Stimulated activated CD4-positive, alpha-beta T cell treated with anti-CD3 and anti-CD28 coated beads, TNF-alpha, amount 100 ng/mL, for 4 hours (primary cell): Measurements from ENCODE around the gene GATA5.

Experiments used
- DNase-seq, 3 experiments: peaks; one replicate each; pipeline ENCODE4 v3.0.0-alpha.2; 2020; ENCODE audit warnings: low read depth in 3 of 3

The GATA5 gene

DNA sequence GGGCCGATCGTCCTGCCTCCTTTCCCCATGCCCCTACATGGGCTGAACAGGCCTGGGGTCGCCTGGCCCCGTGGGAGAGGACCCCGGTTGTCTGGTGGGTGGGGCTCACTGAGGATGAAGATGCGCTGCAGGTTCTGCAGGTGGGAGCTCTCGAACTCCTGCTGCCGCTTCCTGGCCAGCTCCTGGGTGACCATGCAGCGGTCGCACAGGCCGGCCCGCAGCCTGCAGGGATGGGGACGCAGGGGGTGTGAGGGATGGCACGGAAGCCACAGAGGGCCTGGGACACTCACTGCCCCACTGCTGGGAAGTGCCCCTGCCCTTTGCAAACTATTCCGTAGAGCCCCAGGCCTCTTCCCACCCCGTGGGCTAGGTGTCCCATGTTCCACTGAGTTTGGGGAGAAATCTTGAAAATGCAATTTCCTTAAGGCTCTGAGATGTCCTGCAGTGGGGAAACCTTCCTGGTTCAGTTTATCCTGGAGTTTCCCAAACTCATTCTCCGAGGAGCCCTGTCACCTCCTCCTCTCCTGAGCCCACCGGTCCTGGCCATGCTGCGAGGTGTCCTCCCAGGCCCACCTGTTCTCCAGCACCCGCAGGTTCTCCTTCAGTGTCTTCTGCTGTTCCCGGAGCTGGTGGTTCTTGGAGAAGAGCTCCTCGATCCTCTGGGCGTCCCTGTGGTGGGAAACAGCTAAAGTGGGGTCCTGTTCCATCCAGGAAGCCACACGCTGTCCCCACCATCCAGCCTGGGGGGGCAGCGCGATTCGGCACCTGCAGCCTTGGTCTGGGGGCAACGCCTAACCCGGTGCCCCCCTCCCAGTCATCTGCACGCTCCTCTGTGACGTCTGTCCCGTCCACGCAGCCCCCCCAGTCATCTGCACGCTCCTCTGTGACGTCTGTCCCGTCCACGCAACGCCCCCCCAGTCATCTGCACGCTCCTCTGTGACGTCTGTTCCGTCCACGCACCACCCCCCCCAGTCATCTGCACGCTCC lies 58.9 kb downstream of the GATA5 start:
- DNase-seq = no peak

- no peak for DNase-seq
Measured at GRCh38 chr20:62415354-62416111, 60.3 kb downstream of the GATA5 start.

GRCh38 chr20:62413896-62414481 lies 61.8 kb downstream of the GATA5 start:
- DNase-seq = no peak
